ENCODE results near the gene ANK3. TPM values are rescaled to one million over a fixed set of nuclear protein-coding genes. Genes with fewer than 3 reads are reported as not detected.

Gene ANK3
- total RNA-seq, 1 donor from 2014 or later = 24.6 TPM

DNA sequence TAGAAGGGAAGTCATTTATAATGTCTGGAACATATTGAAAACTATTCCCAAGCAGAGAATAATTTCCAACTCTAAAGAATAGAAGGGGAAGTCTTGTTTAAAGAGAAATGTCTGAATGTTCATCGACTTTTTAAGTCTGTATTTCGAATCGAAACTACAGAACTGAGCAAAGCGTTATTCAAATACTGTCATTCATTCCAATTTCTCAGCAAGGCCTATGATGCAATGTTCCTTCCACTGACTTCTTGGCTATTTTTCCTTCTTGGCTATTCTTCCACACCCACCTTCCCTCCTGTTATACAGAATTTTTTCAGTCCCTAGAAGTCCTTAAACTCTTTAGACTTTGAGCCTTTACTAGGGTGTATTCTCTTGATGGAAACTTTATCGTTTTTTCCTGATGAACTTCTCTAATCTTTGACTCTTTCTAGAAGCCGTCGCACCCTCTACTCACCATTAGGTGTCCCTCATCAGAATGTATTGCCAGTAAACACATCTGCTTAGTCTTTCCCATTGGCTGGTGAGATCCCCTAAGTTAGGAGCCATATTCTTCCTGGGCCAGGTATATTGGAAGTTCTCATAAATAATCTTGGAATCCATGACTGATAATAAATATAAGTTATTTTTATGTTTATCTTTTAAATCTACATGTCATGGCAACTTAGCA, 247.6 kb downstream of the ANK3 start:
- no peak for DNase-seq (ENCODE audit: low read depth)

DNA sequence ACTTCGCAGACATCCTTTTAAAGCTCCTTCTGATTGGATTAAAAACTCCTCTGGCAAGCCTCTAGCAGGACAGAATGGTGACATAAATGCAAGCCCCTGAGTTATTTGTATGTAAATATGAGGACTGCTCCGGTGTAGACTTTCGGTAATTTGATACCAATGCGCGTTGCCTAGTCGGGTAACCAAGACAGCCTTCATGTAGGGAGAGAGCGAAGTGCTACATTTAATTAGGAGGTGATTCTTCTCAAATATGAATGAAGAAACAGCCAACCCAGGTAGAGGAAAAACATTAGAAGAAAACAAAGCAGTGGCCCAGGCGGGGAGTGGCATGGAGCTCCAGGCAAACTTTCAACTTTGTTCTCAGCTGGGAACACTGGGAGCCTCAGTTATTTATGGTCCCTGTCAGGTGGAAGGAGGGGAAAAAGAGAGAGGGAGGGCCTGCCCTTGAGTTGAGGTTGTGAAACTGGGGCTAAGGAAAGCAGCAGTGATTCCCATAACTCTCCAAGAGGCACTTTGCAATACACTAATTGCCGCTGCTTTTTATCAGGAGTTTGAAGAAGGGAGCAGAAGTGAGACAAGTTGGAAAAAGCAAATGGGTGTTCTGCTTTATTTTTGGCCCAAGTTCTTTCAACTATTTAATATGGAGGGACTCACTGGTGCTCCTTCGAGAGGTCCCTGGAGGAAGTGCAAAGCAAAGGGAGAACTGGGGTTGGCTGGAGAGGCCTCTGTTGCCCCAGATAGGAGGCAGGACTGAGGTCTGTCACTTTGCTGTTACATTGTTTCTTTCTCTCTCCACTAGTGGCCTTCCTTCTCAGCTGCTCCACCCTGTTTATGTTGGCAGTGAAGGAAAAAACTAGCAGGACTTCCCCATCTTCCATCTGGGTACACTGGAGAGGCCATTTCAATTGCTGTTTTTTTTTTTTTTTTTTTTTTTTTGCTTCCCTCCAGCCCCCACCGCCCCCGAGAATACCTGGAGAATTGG, 248.7 kb downstream of the ANK3 start:
- no peak for DNase-seq (ENCODE audit: low read depth)

DNA sequence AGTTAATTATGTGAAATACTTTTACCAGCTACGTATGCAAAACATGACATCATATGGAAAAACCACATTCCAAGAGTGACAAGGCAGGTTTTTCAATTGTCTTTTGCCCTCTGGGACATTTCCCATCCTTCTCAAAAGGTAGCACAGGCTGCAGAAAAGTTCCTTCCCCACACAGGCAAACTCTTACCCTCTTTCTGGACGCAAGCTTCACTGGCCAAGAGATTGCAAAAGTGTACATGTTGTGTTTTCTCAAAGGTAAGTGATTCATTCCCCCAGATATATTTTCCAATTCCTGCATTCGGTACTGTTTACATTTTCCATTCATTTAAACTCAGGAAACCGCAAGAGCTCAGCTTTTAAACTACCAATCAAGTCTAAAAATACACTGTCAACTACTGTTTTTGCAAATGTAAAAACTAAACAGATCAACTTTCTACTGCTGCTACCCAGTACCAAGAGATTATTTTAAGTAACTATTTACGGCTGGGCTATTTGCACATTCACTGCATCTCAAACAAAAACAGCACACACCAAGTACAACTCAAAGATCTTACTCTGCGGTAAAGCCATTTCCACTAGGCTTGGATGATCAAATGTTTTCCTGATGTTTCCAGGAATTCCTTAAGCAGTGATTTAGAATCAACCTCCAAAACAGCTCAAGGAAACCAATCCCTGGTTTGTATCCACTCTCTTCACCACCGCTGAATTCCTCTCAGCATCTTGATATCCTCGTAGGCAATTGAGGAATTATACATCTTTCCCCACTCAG, 249.7 kb downstream of the ANK3 start:
- DNase-seq (ENCODE audit: low read depth) = no peak

DNA sequence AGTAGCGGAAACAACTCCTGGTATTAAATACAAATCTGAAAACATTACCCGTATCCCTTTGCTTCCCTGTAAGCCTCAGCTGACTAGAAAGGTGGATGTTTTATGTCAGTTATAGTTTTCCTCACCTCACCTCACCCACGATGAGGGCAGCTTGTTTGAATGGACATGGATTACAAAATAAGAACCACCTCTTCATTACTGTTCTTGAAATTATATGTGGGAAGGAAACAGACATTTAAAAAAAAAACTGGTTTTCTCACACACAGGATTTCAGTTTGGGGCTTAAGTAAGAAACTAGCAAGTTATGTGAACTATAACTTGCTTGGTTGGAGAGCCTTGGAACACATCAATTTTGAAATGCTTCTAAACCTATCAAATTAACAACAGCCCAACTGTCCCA, 250.4 kb downstream of the ANK3 start:
- no peak for DNase-seq (ENCODE audit: low read depth)

DNA sequence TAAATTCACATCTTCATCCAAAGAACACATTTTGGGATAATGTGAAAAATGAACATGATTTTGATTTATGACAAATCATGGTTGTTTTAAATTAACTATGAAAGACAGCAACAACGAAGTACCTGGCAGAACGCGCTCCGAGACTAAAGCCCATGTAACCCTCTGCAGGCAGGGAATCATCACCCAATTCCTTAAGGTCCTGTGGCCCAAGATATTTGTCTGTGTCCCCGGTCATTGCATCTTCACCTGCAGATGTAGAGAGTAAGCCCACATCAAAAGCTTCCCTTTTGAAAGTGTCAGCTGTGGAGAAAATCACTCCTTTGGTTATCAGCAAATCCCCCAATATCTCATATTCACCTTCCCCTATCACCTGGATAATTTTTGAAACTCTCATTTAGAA, 250.8 kb downstream of the ANK3 start:
- DNase-seq (ENCODE audit: low read depth) = no peak

DNA sequence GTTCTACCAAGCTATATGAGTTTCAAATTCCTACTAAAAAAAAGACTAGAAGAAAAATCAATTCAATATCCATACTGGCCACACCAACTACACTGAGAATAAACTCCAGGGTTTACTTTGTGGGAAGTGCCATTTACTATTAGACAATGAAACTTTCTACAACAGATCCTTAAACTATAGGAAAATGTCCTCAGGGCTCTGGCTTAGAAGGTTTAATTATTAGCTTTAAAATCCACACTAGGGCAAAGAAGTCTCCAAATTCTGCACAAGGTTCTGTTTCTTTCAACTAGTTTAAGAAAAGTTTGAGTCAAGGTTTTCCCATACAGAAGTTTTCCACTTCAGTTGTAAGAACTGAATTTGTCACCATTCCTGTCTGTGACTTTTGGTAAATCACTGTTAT, 251.6 kb downstream of the ANK3 start:
- no peak for DNase-seq (ENCODE audit: low read depth)

DNA sequence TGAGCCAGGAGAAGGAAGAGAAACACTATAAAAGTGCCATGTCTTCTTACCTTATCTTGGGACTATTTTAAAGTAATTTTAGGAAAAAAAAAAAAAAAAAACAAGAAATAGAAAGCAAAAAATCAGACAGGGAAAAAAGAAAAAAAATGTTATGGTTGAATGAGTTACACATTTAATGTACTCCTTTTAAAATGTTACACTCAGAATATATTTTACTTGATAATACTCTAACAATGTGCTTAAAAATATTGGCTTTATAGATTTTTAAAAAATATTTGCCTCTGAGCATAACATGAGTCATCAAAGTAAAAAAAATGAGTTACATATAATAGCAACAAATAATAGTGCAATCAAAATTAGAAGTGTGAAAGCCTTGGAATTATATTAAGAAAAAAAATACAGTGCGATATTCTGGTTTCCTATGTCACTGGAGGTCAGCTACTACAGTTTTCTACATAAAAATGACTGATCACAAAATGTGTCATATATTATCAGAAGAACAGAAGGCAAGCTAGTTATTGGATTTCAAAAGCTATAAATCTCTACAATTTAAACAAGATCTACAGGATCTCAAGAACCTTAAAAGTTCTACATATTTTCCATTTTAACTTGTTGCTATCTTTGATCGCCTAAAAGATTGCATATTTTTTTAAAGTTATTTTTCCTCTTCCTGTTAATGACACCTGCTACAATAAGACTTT, 252.2 kb downstream of the ANK3 start:
- no peak for DNase-seq (ENCODE audit: low read depth)

DNA sequence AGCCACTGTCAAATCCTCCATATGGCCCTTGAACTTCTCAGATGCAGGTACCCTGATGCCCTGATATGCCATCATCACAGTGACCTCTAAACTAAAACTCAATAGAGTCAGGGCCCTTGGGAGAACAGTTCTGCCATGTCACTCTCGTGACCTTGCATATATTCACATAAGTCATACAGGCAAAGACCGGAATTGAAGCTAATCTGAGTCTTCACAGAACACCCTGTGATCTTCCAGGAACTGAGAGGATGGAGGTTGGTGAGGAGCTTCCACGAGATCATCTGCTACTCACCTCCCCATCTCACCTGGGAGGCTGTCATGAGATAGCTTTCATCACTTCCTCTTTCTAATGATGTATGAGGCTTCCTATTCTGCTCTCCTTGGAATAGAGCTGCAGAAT, 254.7 kb downstream of the ANK3 start:
- DNase-seq (ENCODE audit: low read depth) = no peak

DNA sequence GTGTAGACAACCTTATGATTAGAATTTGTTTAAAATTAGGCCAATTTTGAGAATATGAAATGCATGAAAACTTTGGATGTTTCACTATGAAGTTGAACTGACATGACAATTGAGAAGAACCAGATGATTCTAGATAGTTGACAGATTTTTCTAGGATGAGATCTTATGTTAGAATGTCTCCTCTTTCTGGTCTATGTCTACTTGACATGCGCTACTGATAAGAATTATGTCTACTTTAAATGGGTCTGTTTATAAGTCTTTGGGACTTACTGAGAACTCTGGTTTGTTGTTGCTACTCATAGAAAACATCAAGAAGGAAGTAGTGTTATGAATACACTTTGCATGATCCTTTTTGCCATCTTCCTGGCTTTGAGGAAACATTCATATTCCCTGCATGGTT, 255.1 kb downstream of the ANK3 start:
- no peak for DNase-seq (ENCODE audit: low read depth)

DNA sequence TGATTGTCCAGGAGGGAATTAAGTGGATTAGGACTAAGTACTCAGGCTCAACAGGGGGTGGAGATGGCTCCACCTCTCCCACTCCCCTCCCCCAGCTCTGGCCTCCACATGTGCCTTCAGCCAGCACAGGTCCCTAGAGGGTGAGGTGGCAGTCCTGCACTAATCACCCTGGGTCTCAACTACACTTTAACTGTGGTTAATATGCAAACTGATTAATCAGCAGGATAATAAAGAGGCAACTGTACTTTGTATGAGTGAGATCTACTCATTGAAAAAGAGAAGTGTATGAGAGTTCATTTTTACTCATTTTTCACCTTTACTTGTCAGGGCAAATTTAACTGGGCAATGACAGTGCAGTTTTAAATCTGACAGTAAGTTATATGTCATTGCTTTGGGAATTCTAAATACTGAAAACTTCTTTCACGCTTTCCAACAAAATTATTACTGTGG, 259.5 kb downstream of the ANK3 start:
- DNase-seq (ENCODE audit: low read depth) = no peak

DNA sequence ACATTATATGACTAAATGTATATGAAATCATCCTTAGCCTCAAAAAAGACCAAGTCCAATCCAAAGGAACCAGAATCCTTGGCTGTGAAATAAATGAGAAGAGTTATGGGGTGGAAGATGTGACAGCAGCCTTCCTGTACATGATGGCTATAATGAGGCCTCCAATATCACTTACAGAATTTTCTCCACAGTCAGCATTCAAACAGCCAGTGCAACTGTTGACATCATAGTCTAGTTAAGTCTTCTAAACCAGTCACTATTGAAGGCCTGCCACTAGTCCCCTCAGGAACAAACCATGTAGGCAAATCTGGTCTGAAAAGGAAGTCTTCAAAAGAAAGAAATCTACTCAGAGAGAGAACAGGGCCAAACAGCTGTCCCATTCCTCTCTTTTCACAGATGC, 263.8 kb downstream of the ANK3 start:
- no peak for DNase-seq (ENCODE audit: low read depth)

DNA sequence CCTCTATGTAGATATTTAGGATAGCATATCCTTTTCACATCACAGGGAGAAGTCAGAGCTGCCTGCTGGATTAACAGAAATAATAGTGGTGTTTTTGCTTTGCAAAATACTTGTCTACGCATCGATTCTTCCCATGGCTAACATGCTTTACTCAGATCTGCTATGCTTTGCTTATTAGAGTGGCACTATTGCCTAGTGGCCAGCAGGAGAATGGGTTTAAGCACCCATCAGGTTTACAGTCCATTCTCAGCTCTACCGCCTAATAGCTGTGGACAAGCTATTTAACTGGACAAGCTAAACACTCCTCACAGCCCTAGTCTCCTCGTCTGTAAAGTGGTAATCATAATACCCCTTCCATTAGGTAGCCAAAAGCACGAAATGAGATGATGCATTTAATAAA, 265.1 kb downstream of the ANK3 start:
- DNase-seq (ENCODE audit: low read depth) = no peak

DNA sequence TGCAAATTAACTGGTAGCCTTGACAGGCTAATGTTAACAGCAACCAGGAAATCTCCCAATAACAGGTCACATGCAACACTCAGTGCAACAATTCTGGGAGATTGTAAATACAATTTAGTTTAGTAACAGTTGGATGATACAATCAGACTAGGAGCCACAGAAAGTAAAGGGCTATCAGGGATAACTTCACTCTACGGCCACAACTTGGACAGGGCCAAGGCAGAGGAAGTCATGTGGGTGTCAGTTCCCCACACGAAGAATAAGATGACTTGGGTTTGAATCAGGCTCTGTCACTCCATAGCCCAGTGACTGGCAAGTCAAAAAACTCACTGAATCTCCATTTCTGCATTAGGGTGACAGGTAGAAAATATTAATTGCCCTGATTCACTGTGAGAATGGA, 266.0 kb downstream of the ANK3 start:
- peak; percentile 9 for DNase-seq (ENCODE audit: low read depth)

DNA sequence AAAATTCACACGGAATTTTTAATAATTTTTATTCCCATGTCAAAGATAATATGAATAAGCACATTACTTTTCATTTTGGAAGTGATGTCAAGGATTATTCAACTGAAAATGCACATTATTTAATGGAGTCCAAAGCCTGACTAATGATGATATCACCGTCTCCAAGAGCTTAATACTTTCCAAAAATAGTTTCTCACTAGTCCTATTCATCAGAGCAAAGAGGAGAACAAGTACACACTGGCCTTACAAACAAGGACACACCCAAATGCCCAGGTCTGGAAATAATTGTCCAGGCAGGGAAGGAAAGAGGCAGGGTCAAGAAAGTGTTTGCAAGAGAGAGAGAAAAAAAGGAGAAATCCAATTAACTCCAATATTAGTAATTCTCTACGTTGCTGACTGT, 266.5 kb downstream of the ANK3 start:
- peak; percentile 68 for DNase-seq (ENCODE audit: low read depth)

DNA sequence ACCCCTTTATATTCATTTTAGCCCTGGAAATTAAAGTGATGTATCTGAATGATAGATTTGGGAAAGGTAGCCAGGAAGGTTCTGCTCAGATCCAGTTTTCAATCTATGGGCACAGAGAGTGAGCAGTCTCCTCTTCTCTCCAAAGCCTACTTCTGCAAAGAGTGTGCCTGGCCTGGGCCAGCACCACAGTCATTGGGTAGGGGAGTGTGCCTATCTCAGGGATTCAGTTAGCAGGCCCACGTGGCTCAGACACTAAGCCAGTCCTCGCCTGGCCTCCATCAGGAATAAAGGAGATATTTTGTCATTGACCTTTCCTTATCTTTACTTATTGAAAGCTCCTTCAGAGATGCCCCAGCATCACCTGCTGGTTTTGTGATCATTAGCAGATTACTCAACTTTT, 267.5 kb downstream of the ANK3 start:
- DNase-seq (ENCODE audit: low read depth) = no peak

DNA sequence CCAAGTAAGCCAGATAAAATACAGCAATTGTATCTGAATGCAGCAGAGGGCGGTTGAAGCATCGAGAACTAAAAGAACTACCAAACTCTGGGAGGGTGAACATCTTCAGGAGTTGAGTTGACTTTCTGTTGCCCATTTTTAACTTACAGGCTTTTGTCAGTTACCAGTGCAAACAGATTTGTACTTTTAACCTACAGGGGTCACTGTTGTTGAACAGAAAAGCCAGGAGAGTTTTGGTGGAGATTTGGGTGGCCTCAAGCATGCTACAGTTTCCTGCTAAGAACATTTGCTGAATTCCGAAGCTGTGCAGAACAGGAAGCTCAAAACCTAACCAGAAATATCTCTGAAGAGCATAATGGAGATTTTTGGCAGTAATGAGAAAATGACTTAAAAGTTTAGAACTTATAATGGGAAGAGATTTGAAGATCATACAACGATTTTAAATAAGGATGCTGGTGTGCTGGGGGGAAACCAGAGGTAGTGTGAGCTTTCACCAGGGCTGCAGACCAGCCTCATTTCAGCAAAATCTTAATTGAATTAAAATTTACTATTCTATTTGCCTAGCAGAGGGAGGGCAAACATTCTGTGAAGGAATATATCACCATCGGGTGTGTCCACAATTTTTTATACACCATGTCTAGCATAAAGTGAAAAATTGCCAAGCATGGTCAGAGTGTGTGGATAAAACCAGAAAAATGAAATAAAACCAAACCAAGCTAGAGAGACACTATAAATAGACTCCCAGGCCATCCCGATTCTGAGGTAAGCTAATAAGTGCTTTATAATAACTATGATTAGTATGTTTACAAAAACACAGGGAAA, 274.7 kb downstream of the ANK3 start:
- DNase-seq (ENCODE audit: low read depth) = peak; percentile 85

DNA sequence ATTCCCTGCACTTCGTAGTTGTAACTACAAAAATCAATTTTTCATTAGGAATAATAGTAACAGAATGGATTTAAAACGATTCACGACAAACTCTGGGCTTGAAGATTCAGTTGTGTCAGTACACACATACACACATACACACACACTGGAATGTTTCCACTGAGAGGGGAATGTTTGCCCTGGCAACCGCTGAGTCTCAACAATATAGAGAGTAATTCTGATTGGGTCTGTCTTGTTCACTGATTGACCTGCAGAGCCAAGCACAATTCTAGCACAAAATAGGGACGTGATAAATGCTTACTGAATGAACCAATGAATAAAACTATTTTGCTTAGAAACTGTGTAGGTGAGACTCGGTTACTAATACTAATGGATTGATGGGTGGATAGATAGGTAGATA, 278.9 kb downstream of the ANK3 start:
- DNase-seq (ENCODE audit: low read depth) = no peak

DNA sequence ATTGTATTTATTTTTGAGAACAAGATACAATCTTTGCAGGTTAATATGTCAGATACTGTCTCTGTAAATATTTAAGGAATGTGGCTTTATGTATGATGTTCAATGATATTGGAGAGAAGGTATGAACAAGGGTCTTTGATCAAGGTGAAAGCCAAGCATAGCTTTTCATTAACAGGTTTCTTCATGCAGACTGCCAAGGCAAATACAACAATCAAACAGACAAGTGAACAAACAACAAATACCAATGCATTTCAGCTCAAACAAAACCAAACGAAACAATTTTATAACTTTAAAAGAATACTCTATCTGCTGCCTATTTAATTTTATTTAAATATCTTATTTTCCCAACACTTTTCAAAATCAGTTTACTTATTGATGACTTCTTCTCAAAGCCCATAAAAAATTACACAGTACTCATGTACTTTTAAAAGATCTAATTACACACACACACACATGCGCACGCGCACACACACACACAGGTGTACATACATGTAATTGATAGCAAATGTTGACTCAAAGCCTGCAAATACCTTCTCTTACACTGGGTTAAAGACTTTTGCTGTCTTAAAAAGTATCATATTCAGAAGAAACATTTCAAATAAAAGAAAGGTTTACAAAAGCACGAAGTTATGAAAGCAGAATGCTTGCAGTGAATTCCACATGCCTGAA, 282.2 kb downstream of the ANK3 start:
- no peak for DNase-seq (ENCODE audit: low read depth)

DNA sequence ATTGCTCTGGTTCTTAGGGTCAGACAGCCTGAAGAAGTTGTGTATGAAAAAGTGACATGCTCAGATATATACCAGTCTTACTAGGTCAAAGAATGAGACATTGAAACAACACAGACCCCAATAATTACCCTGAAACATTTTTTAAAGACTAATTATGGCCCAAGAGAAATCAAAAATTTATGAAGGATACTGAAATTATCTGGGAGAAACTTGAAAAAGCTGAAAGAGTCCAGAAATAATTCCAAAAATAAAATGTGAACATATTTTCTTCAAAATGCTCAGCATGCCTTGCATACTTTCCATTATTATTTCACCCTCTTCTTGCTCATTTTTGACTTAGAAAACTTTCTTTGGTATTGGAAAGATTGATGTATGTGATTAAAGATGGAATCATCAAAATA, 284.4 kb downstream of the ANK3 start:
- DNase-seq (ENCODE audit: low read depth) = no peak

DNA sequence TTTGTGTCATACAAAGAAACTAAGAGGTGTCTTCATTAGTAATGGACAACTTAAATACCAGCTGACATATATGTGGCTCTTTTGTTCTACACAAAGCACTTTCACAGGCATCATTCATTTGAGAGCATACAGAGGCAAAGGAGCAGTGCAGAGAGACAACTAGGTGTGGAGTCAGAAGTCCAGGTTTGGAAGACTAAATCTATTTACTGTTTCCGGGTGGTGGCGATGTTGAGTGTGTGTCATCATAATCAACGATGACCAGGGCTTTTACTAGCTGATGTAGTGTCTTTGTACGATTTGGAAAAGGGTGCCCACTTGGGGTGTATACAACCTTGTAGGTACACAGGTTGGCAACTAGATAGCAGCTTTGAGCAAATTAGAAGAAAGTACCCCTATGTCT, 287.9 kb downstream of the ANK3 start:
- no peak for DNase-seq (ENCODE audit: low read depth)

Data from myocyte (in vitro differentiated cells).